CD14-positive monocyte (primary cell): ENCODE results near the gene NATD1. TPM values are rescaled to one million over a fixed set of nuclear protein-coding genes. Genes with fewer than 3 reads are reported as not detected.
A peak's percentile ranks its signal among the peaks of the same experiment; 100 is the strongest.

Source experiments
- DNase-seq, 3 donors: peaks; one replicate each; pipeline ENCODE4 v3.0.0-alpha.2; 2011 to 2022
- H2AFZ ChIP-seq: 2 replicates; pipeline ENCODE4 v1.6.0; 2012; ENCODE audit warnings: mild to moderate bottlenecking, low read depth, low read length, inconsistent platforms; ENCODE audit not compliant: insufficient read depth, poor library complexity, severe bottlenecking
- H3K27ac ChIP-seq, 2 donors: 1 replicate in 1 of 2; 2 replicates in 1 of 2; pipeline ENCODE4 v1.5.1; 2012 to 2013; ENCODE audit warnings: low read length in 2 of 2, control low read depth in 1 of 2, inconsistent platforms in 1 of 2, low read depth in 1 of 2, mild to moderate bottlenecking in 1 of 2
- H3K27me3 ChIP-seq, 2 donors: one replicate each; pipeline versions ENCODE4 v1.6.0 to v1.6.1; 2011 to 2013; ENCODE audit warnings: low read length in 2 of 2; ENCODE audit not compliant: control insufficient read depth in 2 of 2, insufficient read depth in 2 of 2
- H3K36me3 ChIP-seq, 2 donors: replicated peaks in 1 of 2; 1 replicate in 1 of 2; 2 replicates in 1 of 2; pipeline versions ENCODE4 v1.5.1 to v1.6.1; 2012 to 2013; ENCODE audit warnings: low read length in 2 of 2, control low read depth in 1 of 2, inconsistent platforms in 1 of 2, mild to moderate bottlenecking in 1 of 2; ENCODE audit not compliant: insufficient read depth in 2 of 2, control insufficient read depth in 1 of 2
- H3K4me1 ChIP-seq, 2 donors: 1 replicate in 1 of 2; 2 replicates in 1 of 2; pipeline versions ENCODE4 v1.5.1 to v1.6.1; 2012 to 2013; ENCODE audit warnings: low read length in 2 of 2, control low read depth in 1 of 2, inconsistent platforms in 1 of 2, mild to moderate bottlenecking in 1 of 2, moderate library complexity in 1 of 2; ENCODE audit not compliant: insufficient read depth in 2 of 2, control insufficient read depth in 1 of 2
- H3K4me2 ChIP-seq: replicated peaks from 2 replicates; pipeline ENCODE3; 2012; ENCODE audit warnings: low read length, moderate library complexity, mild to moderate bottlenecking; ENCODE audit not compliant: poor library complexity, severe bottlenecking; ENCODE audit errors: extremely low read depth
- H3K4me3 ChIP-seq, 3 experiments: fragments of 200-600 bp in 1 of 3; sonication (generic) in 1 of 3; replicated peaks in 1 of 3; 1 replicate in 2 of 3; 2 replicates in 1 of 3; pipeline ENCODE4 v1.5.1; 2011 to 2013; ENCODE audit warnings: low read length in 3 of 3, mild to moderate bottlenecking in 3 of 3, control low read depth in 2 of 3, low read depth in 2 of 3, inconsistent platforms in 1 of 3, moderate library complexity in 1 of 3
- H3K79me2 ChIP-seq: 2 replicates; pipeline ENCODE4 v1.6.0; 2012; ENCODE audit warnings: mild to moderate bottlenecking, control low read depth, inconsistent platforms, low read length, moderate library complexity; ENCODE audit not compliant: insufficient read depth
- H3K9ac ChIP-seq: 2 replicates; pipeline ENCODE4 v1.6.0; 2017; ENCODE audit warnings: low read length, mild to moderate bottlenecking; ENCODE audit not compliant: insufficient read depth, poor library complexity, severe bottlenecking
- H3K9me3 ChIP-seq, 2 donors: replicated peaks in 1 of 2; 1 replicate in 1 of 2; 2 replicates in 1 of 2; pipeline versions ENCODE4 v1.5.1 to v1.6.1; 2012 to 2013; ENCODE audit warnings: low read length in 2 of 2, control low read depth in 1 of 2; ENCODE audit not compliant: control insufficient read depth in 1 of 2, insufficient read depth in 1 of 2
- H4K20me1 ChIP-seq: 2 replicates; pipeline ENCODE4 v1.6.0; 2012; ENCODE audit warnings: mild to moderate bottlenecking, low read length, control low read depth, moderate library complexity; ENCODE audit not compliant: insufficient read depth
- H3K27ac Mint-ChIP-seq, 7 donors: one replicate each; pipeline ENCODE4 v1.8.0; 2020; ENCODE audit warnings: mild to moderate bottlenecking in 7 of 7, mixed read lengths in 7 of 7, moderate library complexity in 6 of 7, inconsistent platforms in 2 of 7
- H3K27me3 Mint-ChIP-seq, 3 donors: one replicate each; pipeline ENCODE4 v1.8.0; 2021 to 2022; ENCODE audit warnings: low read depth in 3 of 3, mild to moderate bottlenecking in 3 of 3, mixed read lengths in 3 of 3, moderate library complexity in 3 of 3, inconsistent platforms in 1 of 3
- H3K36me3 Mint-ChIP-seq, 2 donors: one replicate each; pipeline ENCODE4 v1.8.0; 2020; ENCODE audit warnings: mixed read lengths in 2 of 2, inconsistent platforms in 1 of 2, mild to moderate bottlenecking in 1 of 2
- H3K4me1 Mint-ChIP-seq: one replicate; pipeline ENCODE4 v1.8.0; 2020; ENCODE audit warnings: mild to moderate bottlenecking, mixed read lengths
- H3K4me3 Mint-ChIP-seq, 2 donors: one replicate each; pipeline ENCODE4 v1.8.0; 2020; ENCODE audit warnings: mild to moderate bottlenecking in 2 of 2, mixed read lengths in 2 of 2, moderate library complexity in 1 of 2
- H3K9me3 Mint-ChIP-seq, 7 donors: one replicate each; pipeline ENCODE4 v1.8.0; 2020 to 2022; ENCODE audit warnings: mixed read lengths in 7 of 7, mild to moderate bottlenecking in 6 of 7, moderate library complexity in 6 of 7, inconsistent platforms in 2 of 7
- CTCF ChIP-seq: fragments of 200-600 bp; IDR thresholded peaks from one replicate; pipeline ENCODE4 v1.8.0; 2022; ENCODE audit warnings: antibody characterized with exemption, mild to moderate bottlenecking
- WGBS: methylation state at CpG from one replicate; pipeline ENCODE4 v1.1.5; 2013; ENCODE audit warnings: missing lambda C conversion rate; ENCODE audit not compliant: insufficient coverage; 5-methylcytosine and 5-hydroxymethylcytosine counted together
- intact Hi-C, 2 donors: fragments of 100-400 bp; cut with micrococcal nuclease; formaldehyde crosslinking; loops; one replicate each; pipeline versions ENCODE4 v1.15.0 to v1.15.1; 2023
- polyA plus RNA-seq, 3 donors: library from polyadenylated mRNA; depleted of rRNA in 1 of 3; unstranded in 2 of 3; stranded (reverse) in 1 of 3; fragments of 300-500 nt in 2 of 3; fragments of >200 nt in 1 of 3; fragmentation: Illumina TruSeq in 2 of 3; gene quantifications; 1 replicate in 2 of 3; 2 replicates in 1 of 3; pipeline ENCODE4 v1.2.3, GENCODE V29; 2012 to 2021

Gene NATD1
- polyA plus RNA-seq, 3 donors = 3.0 to 13.6 (median 3.8) TPM

GRCh38 chr17:21276264-21276588 is 23.0 kb upstream of the NATD1 start:
- Mint-ChIP-seq H3K36me3 (no peaks in the 10 kb centered on the region), H3K4me3 (peak overlapping the region; percentile 74 to 89), H3K9me3 (peaks cover 0 to 2% (median 0%) of the 10 kb centered on the region in 7 donors), H3K4me1 (peaks cover 49% of the 10 kb centered on the region), H3K27me3 (peaks cover 8 to 10% (median 9%) of the 10 kb centered on the region in 3 donors), H3K27ac (peak overlapping the region in 5 of 7 donors; percentile 48 to 91 (median 70))
- H4K20me1 ChIP-seq = peaks cover 7% of the 10 kb centered on the region
- no peak overlapping the region for H3K9ac ChIP-seq
- H3K4me2 ChIP-seq = peak overlapping the region; percentile 92
- H3K27me3 ChIP-seq = no peaks in the 10 kb centered on the region
- H3K4me3 ChIP-seq = peak overlapping the region; percentile 30 to 81 (median 48)
- H3K27ac ChIP-seq = no peak overlapping the region
- H3K4me1 ChIP-seq = peaks cover 46 to 57% of the 10 kb centered on the region in 2 donors
- H3K9me3 ChIP-seq = no peaks in the 10 kb centered on the region
- DNase-seq = no peak
- H2AFZ ChIP-seq = peak overlapping the region; percentile 95
- TF ChIP-seq CTCF = no peak
- WGBS = 18% methylated on average over 13 of the region's 17 CpGs
- intact Hi-C loops = loop anchor here (5.0 to 10.0 kb wide), 3 partner anchors 49 to 234 kb away; partner anchors contain the start of genes TMEM11 (in 1 of the 2) and USP22 (in 1 of the 2)
- no peaks in the 10 kb centered on the region for H3K36me3 ChIP-seq
- no peaks in the 10 kb centered on the region for H3K79me2 ChIP-seq

GRCh38 chr17:21275579-21276263 is 22.5 kb upstream of the NATD1 start:
- no peak overlapping the region for H3K9ac ChIP-seq
- H3K4me3 Mint-ChIP-seq = peak overlapping the region; percentile 74 to 89
- no peaks in the 10 kb centered on the region for H3K36me3 Mint-ChIP-seq
- H3K4me1 ChIP-seq = peaks cover 41 to 52% of the 10 kb centered on the region in 2 donors
- peak overlapping the region in 4 of 7 donors; percentile 30 to 81 (median 64) for H3K27ac Mint-ChIP-seq
- H3K36me3 ChIP-seq = no peaks in the 10 kb centered on the region
- peaks cover 8 to 10% (median 9%) of the 10 kb centered on the region in 3 donors for H3K27me3 Mint-ChIP-seq
- H3K9me3 ChIP-seq = no peaks in the 10 kb centered on the region
- no peaks in the 10 kb centered on the region for H3K27me3 ChIP-seq
- H3K4me1 Mint-ChIP-seq = peaks cover 44% of the 10 kb centered on the region
- peak; percentile 83 to 88 (median 85) for DNase-seq
- no peak overlapping the region for H3K27ac ChIP-seq
- intact Hi-C loops = loop anchor here (5.0 to 10.0 kb wide), 3 partner anchors 49 to 233 kb away; partner anchors contain the start of genes TMEM11 (in 1 of the 2) and USP22 (in 1 of the 2)
- H3K9me3 Mint-ChIP-seq = peaks cover 0 to 2% (median 0%) of the 10 kb centered on the region in 7 donors
- peaks cover 6% of the 10 kb centered on the region for H4K20me1 ChIP-seq
- WGBS = 0% methylated on average over 32 of the region's 52 CpGs
- H3K4me2 ChIP-seq = peak overlapping the region; percentile 92
- peak overlapping the region; percentile 95 for H2AFZ ChIP-seq
- no peaks in the 10 kb centered on the region for H3K79me2 ChIP-seq
- no peak for TF ChIP-seq CTCF
- peak overlapping the region; percentile 33 to 81 (median 48) for H3K4me3 ChIP-seq
